PC-3 (cell line): ENCODE results near the gene SCN1B. TPM values are rescaled to one million over a fixed set of nuclear protein-coding genes. Genes with fewer than 3 reads are reported as not detected.

Experiments used
- ATAC-seq: fragments of 200-7000 bp; cut with Tn5 transposase; 2 replicates; pipeline ENCODE4 v1.9.1; 2020; ENCODE audit warnings: mild to moderate bottlenecking, moderate library complexity
- BruUV-seq: library from RNA; stranded (reverse); fragments of 400-500 nt; replicated peaks from 2 replicates; lab custom pipeline; 2021; lab: Mats Ljungman, UMichigan
- CTCF ChIA-PET: fragments of 300-600 bp; sonication (Branson Sonifier 250); formaldehyde crosslinking; loops from one replicate; lab custom pipeline; 2022; ENCODE audit warnings: antibody characterized with exemption; lab: Charles Lee
- POLR2A ChIA-PET: fragments of 300-600 bp; sonication (Branson Sonifier 250); formaldehyde crosslinking; loops from one replicate; lab custom pipeline; 2022; ENCODE audit warnings: antibody characterized with exemption; ENCODE audit not compliant: unreplicated experiment; lab: Charles Lee
- DNase-seq: peaks from one replicate; pipeline ENCODE4 v3.0.0-alpha.2; 2015
- H2AFZ ChIP-seq: fragments of 300-600 bp; sonication (generic); 2 replicates; pipeline ENCODE4 v1.6.0; 2016; ENCODE audit warnings: antibody characterized with exemption, low read length
- H3F3A ChIP-seq: fragments of 300-600 bp; sonication (generic); one replicate; pipeline ENCODE4 v1.6.0; 2017; ENCODE audit warnings: antibody characterized with exemption, low read length, control low read depth, mild to moderate bottlenecking; ENCODE audit not compliant: unreplicated experiment
- H3K27ac ChIP-seq: fragments of 300-600 bp; sonication (generic); 2 replicates; pipeline ENCODE4 v1.5.1; 2016; ENCODE audit warnings: mild to moderate bottlenecking, low read length
- H3K27me3 ChIP-seq: fragments of 300-600 bp; sonication (generic); 2 replicates; pipeline ENCODE4 v1.6.1; 2016; ENCODE audit warnings: low read length, mixed read lengths
- H3K36me3 ChIP-seq: fragments of 300-600 bp; sonication (generic); 2 replicates; pipeline ENCODE4 v1.6.1; 2016; ENCODE audit warnings: low read depth, mixed run types, low read length, mixed read lengths
- H3K4me1 ChIP-seq: fragments of 300-600 bp; sonication (generic); 2 replicates; pipeline ENCODE4 v1.5.1; 2016; ENCODE audit warnings: low read length; ENCODE audit not compliant: insufficient read depth
- H3K4me2 ChIP-seq: fragments of 300-600 bp; sonication (generic); 2 replicates; pipeline ENCODE4 v1.6.0; 2016; ENCODE audit warnings: low read length
- H3K4me3 ChIP-seq: fragments of 300-600 bp; sonication (generic); 2 replicates; pipeline ENCODE4 v1.5.1; 2016; ENCODE audit warnings: mild to moderate bottlenecking, low read length, mixed read lengths
- H3K79me2 ChIP-seq: fragments of 300-600 bp; sonication (generic); 2 replicates; pipeline ENCODE4 v1.6.1; 2017; ENCODE audit warnings: low read length, mixed read lengths
- H3K9ac ChIP-seq: fragments of 300-600 bp; sonication (generic); 2 replicates; pipeline ENCODE4 v1.6.0; 2016; ENCODE audit warnings: mild to moderate bottlenecking, low read length
- H3K9me2 ChIP-seq: fragments of 300-600 bp; sonication (generic); replicated peaks from 2 replicates; pipeline ENCODE4 v1.6.1; 2016; ENCODE audit warnings: mixed run types, low read length, mixed read lengths
- H3K9me3 ChIP-seq: fragments of 300-600 bp; sonication (generic); 2 replicates; pipeline ENCODE4 v1.6.1; 2016; ENCODE audit warnings: low read length, mixed read lengths
- H4K20me1 ChIP-seq: fragments of 300-600 bp; sonication (generic); 2 replicates; pipeline ENCODE4 v1.6.1; 2016; ENCODE audit warnings: low read length, mixed read lengths
- EZH2 ChIP-seq: fragments of 300-600 bp; sonication (generic); IDR thresholded peaks from one replicate; pipeline ENCODE4 v1.6.1; 2017; ENCODE audit warnings: antibody characterized with exemption, mild to moderate bottlenecking, low read length; ENCODE audit not compliant: unreplicated experiment
- EZH2phosphoT487 ChIP-seq: fragments of 300-600 bp; sonication (generic); IDR thresholded peaks from 2 replicates; pipeline ENCODE4 v1.6.1; 2018; ENCODE audit warnings: mild to moderate bottlenecking, antibody characterized with exemption, low read length, borderline replicate concordance
- intact Hi-C: fragments of 100-400 bp; cut with micrococcal nuclease; formaldehyde crosslinking; loops from 2 replicates; pipeline ENCODE4 v1.9.0; 2023
- total RNA-seq: library from RNA; depleted of rRNA; stranded (reverse); fragments of >200 nt; gene quantifications from 2 replicates; pipeline ENCODE4 v1.2.3, GENCODE V29; 2014
- TF ChIP-seq, protein P1 (sequence below): fragments of 300-600 bp; sonication (generic); conservative IDR thresholded peaks from 2 replicates; pipeline ENCODE4 v1.5.1; 2017; ENCODE audit warnings: antibody characterized with exemption, low read depth, mild to moderate bottlenecking, low read length

The SCN1B gene
- total RNA-seq, 1 experiment from 2014 or later = 1.7 TPM

DNA sequence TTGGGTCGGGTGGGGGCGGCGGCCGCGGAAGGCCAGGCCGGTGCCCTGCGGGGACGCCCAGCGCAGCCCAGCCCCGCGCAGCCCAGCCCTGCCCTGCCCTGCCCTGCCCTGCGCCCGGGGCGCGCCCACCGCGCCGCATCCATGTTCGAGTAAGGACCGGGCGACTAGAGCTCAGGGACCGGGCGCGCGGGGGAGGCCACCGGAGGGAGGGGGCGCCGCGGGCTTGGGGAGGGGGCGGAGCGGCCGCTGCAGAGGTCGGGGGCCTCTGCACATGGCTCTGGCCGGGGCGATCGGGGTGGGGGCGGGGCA, 30.0 kb upstream of the SCN1B start:
- POLR2A ChIA-PET = interaction anchor here (0.6 kb wide), 1 partner anchor 145 kb away, joined by 4 read pairs; no protein-coding TSS in a partner anchor
- CTCF ChIA-PET = no interaction called here
- intact Hi-C loops = no loop called here
- H3F3A ChIP-seq = no peaks in the 10 kb centered on the region
- DNase-seq (no peak), ATAC-seq (no peak; the same call in 1 of the 2 replicates)
- TF ChIP-seq EZH2phosphoT487 = no peak
- no peak for TF ChIP-seq EZH2
- TF ChIP-seq, protein P1, sequence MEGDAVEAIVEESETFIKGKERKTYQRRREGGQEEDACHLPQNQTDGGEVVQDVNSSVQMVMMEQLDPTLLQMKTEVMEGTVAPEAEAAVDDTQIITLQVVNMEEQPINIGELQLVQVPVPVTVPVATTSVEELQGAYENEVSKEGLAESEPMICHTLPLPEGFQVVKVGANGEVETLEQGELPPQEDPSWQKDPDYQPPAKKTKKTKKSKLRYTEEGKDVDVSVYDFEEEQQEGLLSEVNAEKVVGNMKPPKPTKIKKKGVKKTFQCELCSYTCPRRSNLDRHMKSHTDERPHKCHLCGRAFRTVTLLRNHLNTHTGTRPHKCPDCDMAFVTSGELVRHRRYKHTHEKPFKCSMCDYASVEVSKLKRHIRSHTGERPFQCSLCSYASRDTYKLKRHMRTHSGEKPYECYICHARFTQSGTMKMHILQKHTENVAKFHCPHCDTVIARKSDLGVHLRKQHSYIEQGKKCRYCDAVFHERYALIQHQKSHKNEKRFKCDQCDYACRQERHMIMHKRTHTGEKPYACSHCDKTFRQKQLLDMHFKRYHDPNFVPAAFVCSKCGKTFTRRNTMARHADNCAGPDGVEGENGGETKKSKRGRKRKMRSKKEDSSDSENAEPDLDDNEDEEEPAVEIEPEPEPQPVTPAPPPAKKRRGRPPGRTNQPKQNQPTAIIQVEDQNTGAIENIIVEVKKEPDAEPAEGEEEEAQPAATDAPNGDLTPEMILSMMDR = no peak
- peaks cover 16% of the 10 kb centered on the region for H3K4me1 ChIP-seq
- no TSS peak for BruUV-seq
- H3K4me3 ChIP-seq = peak overlapping the region; percentile 72
- peak overlapping the region; percentile 77 for H3K9ac ChIP-seq
- peaks cover 45% of the 10 kb centered on the region for H3K79me2 ChIP-seq
- no peaks in the 10 kb centered on the region for H3K9me2 ChIP-seq
- H3K36me3 ChIP-seq = no peaks in the 10 kb centered on the region
- no peaks in the 10 kb centered on the region for H4K20me1 ChIP-seq
- no peak overlapping the region for H3K27ac ChIP-seq
- no peak overlapping the region for H2AFZ ChIP-seq
- H3K4me2 ChIP-seq = peak overlapping the region; percentile 83; the same call in 1 of the 2 replicates
- no peaks in the 10 kb centered on the region for H3K9me3 ChIP-seq
- no peaks in the 10 kb centered on the region for H3K27me3 ChIP-seq

DNA sequence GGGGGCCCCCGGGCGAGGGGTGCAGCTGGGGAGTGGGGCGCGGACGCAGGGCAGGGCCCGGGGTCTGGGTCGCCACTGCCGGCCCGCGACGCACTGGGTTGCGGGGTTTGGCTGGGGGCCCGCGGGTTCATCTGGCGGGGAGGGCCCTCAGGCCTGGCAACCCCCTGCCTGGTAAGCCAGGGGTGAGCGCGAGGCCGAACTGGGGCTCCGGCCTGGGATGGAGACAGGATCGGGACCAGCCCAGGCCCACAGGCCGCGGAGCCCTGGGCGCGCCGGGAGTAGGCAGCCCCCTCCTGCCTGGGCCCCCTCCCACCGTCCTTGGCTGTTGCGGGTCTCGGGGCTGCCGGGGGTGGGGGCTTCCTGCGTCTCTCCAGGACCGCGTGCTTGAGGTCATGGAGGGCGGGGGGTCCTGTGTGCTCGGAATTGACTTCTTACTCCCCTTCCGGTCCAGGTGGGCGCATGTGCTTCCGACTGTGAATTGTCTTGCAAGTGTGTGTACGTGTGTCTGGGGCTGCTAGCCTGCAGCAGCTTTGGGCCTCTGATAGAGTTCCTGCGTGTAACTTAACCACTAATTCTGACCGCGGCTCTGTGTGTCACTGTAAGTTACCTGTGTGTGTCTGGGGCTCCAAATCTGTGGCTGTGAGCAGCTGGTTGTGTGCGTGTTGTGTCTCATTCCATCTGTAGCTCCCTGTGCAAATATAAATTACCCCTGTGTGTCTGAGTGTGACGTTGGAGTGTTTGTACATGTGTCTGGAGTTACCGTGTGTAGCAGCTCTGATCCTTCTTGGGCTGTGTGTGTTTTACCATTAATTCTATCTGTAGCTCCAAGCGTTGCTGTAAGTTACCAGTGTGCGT, 29.4 kb upstream of the SCN1B start:
- Histone ChIP-seq H3K79me2 (peaks cover 45% of the 10 kb centered on the region), H2AFZ (peak overlapping the region; percentile 40; the same call in 1 of the 2 replicates), H3F3A (no peaks in the 10 kb centered on the region), H3K27me3 (no peaks in the 10 kb centered on the region), H3K27ac (peak overlapping the region; percentile 34), H3K36me3 (no peaks in the 10 kb centered on the region), H3K9me2 (no peaks in the 10 kb centered on the region), H3K9me3 (no peaks in the 10 kb centered on the region), H3K4me3 (peak overlapping the region; percentile 72), H3K4me1 (peaks cover 19% of the 10 kb centered on the region), H3K4me2 (peak overlapping the region; percentile 83), H4K20me1 (peaks cover 4% of the 10 kb centered on the region; the same call in 1 of the 2 replicates), H3K9ac (peak overlapping the region; percentile 77)
- CTCF ChIA-PET = no interaction called here
- DNase-seq = peak; percentile 30
- POLR2A ChIA-PET = interaction anchor here (0.6 kb wide), 1 partner anchor 145 kb away, joined by 4 read pairs; no protein-coding TSS in a partner anchor
- peak; percentile 26 for ATAC-seq
- no TSS peak for BruUV-seq
- no peak for TF ChIP-seq EZH2phosphoT487
- TF ChIP-seq EZH2 = no peak
- TF ChIP-seq, protein P1 = no peak
- intact Hi-C loops = no loop called here
